Measurements from ENCODE around the gene ZGPAT. TPM values are rescaled to one million over a fixed set of nuclear protein-coding genes. Genes with fewer than 3 reads are reported as not detected.

The ZGPAT gene
- total RNA-seq, 4 donors from 2014 or later = 22.5 to 38.9 (median 28.6) TPM

- 86% methylated on average over 8 of the region's 13 CpGs for WGBS
- no peaks in the 10 kb centered on the region for H3K9me3 ChIP-seq
- TF ChIP-seq EP300 (IDR thresholded peaks at IDR 0.05) = no peak
- TF ChIP-seq POLR2AphosphoS5 (IDR thresholded peaks at IDR 0.05) = no peak
- TF ChIP-seq CTCF (IDR thresholded peaks at IDR 0.05) = no peak
- TF ChIP-seq POLR2A (IDR thresholded peaks at IDR 0.05; ENCODE audit: low read depth) = no peak
- H3K27ac ChIP-seq (replicated peaks in 1 of 4) = no peak overlapping the region
- H3K27me3 ChIP-seq = no peaks in the 10 kb centered on the region
- DNase-seq (ENCODE audit: extremely low spot score) = no peak
- H3K4me3 ChIP-seq = no peak overlapping the region
- intact Hi-C loops (cut with DNase I) = no loop called here
- H3K36me3 ChIP-seq = peaks cover 23 to 76% (median 73%) of the 10 kb centered on the region in 4 donors
- H3K4me1 ChIP-seq = peaks cover 19 to 20% (median 19%) of the 10 kb centered on the region in 4 donors
Observed at GRCh38 chr20:63678071-63678470, 29.8 kb upstream of the ZGPAT start.

GRCh38 chr20:63678667-63679465 lies 29.0 kb upstream of the ZGPAT start:
- no peak overlapping the region for H3K27ac ChIP-seq (replicated peaks in 1 of 4)
- intact Hi-C loops (cut with DNase I) = no loop called here
- H3K27me3 ChIP-seq = no peaks in the 10 kb centered on the region
- TF ChIP-seq POLR2AphosphoS5 (IDR thresholded peaks at IDR 0.05) (peak in 1 of 2 donors; percentile 10), EP300 (IDR thresholded peaks at IDR 0.05) (no peak)
- no peaks in the 10 kb centered on the region for H3K9me3 ChIP-seq
- WGBS = 91% methylated on average over 29 of the region's 38 CpGs
- H3K4me1 ChIP-seq = peaks cover 24% of the 10 kb centered on the region in 4 donors
- DNase-seq (ENCODE audit: extremely low spot score) = no peak
- H3K4me3 ChIP-seq = no peak overlapping the region
- H3K36me3 ChIP-seq = peaks cover 22 to 68% (median 65%) of the 10 kb centered on the region in 4 donors

GRCh38 chr20:63679799-63680305 lies 28.0 kb upstream of the ZGPAT start:
- intact Hi-C loops (cut with DNase I) = no loop called here
- no peak overlapping the region for H3K4me3 ChIP-seq
- H3K4me1 ChIP-seq = peaks cover 24% of the 10 kb centered on the region in 4 donors
- no peaks in the 10 kb centered on the region for H3K9me3 ChIP-seq
- H3K27ac ChIP-seq (replicated peaks in 1 of 4) = no peak overlapping the region
- no peak for DNase-seq (ENCODE audit: extremely low spot score)
- no peak for TF ChIP-seq CTCF (IDR thresholded peaks at IDR 0.05)
- TF ChIP-seq POLR2AphosphoS5 (IDR thresholded peaks at IDR 0.05) = no peak
- TF ChIP-seq EP300 (IDR thresholded peaks at IDR 0.05) = no peak
- TF ChIP-seq POLR2A (IDR thresholded peaks at IDR 0.05; ENCODE audit: low read depth) = no peak
- H3K27me3 ChIP-seq = no peaks in the 10 kb centered on the region
- 94% methylated on average over 7 of the region's 19 CpGs for WGBS
- H3K36me3 ChIP-seq = peaks cover 14 to 58% (median 55%) of the 10 kb centered on the region in 4 donors

- TF ChIP-seq POLR2AphosphoS5 (IDR thresholded peaks at IDR 0.05) = no peak
- H3K4me1 ChIP-seq = peaks cover 26 to 29% (median 28%) of the 10 kb centered on the region in 4 donors
- no peaks in the 10 kb centered on the region for H3K9me3 ChIP-seq
- intact Hi-C loops (cut with DNase I) = no loop called here
- 94% methylated on average over 10 of the region's 13 CpGs for WGBS
- H3K27ac ChIP-seq (replicated peaks in 1 of 4) = no peak overlapping the region
- H3K4me3 ChIP-seq = no peak overlapping the region
- no peak for DNase-seq (ENCODE audit: extremely low spot score)
- H3K27me3 ChIP-seq = no peaks in the 10 kb centered on the region
- peaks cover 14 to 52% (median 50%) of the 10 kb centered on the region in 4 donors for H3K36me3 ChIP-seq
Observed at GRCh38 chr20:63680427-63680826, 27.4 kb upstream of the ZGPAT start.

GRCh38 chr20:63680857-63681608 lies 26.8 kb upstream of the ZGPAT start:
- 100% methylated on average over 3 of the region's 23 CpGs for WGBS
- Histone ChIP-seq H3K4me1 (peaks cover 32 to 35% (median 34%) of the 10 kb centered on the region in 4 donors), H3K4me3 (no peak overlapping the region), H3K27ac (replicated peaks in 1 of 4) (peak overlapping the region; percentile 72 to 78 (median 78)), H3K9me3 (no peaks in the 10 kb centered on the region), H3K27me3 (no peaks in the 10 kb centered on the region), H3K36me3 (peaks cover 8 to 46% (median 44%) of the 10 kb centered on the region in 4 donors)
- no peak for TF ChIP-seq CTCF (IDR thresholded peaks at IDR 0.05)
- TF ChIP-seq POLR2A (IDR thresholded peaks at IDR 0.05; ENCODE audit: low read depth) = no peak
- TF ChIP-seq EP300 (IDR thresholded peaks at IDR 0.05) = no peak
- TF ChIP-seq POLR2AphosphoS5 (IDR thresholded peaks at IDR 0.05) = no peak
- DNase-seq (ENCODE audit: extremely low spot score) = no peak
- intact Hi-C loops (cut with DNase I) = no loop called here
